ENCODE data around the gene PLEKHH1.

DNA sequence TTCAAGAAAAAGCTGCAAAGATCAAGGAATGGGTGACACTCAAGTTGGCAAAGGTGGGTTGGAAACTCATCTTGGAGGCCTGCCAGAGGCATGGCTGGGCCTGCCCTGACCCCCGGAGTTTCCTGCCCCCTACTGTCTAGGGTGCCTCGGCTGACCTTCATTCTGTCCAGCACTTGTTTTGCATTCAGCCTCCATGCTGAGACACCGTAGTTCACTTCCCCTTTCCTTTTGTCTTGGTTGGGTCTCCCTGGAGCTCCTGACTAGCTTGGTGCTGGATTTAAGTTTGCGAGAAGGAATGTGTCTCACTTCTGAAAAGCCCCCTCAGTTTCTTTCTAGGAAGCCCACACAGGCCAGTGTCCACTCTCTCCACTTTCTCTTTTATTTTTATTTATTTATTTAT lies 26.5 kb downstream of the PLEKHH1 start:
- TF ChIP-seq CTCF (IDR thresholded peaks at IDR 0.05) (no peak), POLR2A (IDR thresholded peaks at IDR 0.05) (no peak), EP300 (IDR thresholded peaks at IDR 0.05) (no peak), POLR2AphosphoS5 (IDR thresholded peaks at IDR 0.05) (no peak)
